Urothelium cell line (cell line): Measurements from ENCODE around the gene SDCBP2.

Source experiments
- DNase-seq: peaks from one replicate; pipeline ENCODE4 v3.0.0; 2011; ENCODE audit warnings: low spot score, mixed read lengths
- FAIRE-seq: peaks from 2 replicates; lab custom pipeline; 2011; peaks lifted over from hg19 to GRCh38; lab: Jason Lieb, UNC

Gene SDCBP2, protein sequence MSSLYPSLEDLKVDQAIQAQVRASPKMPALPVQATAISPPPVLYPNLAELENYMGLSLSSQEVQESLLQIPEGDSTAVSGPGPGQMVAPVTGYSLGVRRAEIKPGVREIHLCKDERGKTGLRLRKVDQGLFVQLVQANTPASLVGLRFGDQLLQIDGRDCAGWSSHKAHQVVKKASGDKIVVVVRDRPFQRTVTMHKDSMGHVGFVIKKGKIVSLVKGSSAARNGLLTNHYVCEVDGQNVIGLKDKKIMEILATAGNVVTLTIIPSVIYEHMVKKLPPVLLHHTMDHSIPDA

DNA sequence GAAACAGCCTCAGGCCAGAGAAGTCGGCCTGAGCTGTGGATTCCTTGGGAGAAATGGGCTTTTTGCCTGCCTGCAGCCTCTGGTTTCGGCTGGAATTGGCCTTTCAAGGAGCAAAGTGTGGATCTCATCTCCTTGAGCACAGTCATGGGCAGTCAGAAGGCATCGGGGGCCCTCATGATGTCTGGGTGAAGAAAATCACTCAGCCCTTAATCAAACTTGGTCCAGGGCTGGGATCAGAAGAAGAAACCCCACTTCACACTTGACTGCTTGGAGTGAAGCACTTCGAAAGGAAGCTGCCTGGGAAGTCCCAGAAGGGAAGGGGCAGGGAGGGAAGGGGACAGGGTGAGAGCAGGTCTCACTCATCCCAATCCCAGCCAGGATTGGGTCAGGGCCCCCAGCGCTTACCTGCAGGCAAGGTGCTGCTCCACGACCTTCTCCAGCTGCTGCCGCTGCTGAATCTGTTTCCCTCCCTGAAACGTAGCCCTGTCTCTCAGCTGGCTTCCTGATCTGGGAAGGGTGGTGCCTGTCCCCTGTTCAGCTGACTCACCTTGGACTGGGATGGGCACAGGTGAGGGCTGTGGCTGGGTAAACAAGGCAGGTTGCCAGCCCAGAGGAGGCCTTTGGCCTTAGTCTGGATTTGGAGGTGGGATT is at the start of gene SDCBP2:
TSS of gene SDCBP2 (minus strand) at position 460 of the 651 bp plus-strand sequence. CDS start 8,723 bp downstream, outside the sequence.
- no peak for FAIRE-seq
- no peak for DNase-seq

DNA sequence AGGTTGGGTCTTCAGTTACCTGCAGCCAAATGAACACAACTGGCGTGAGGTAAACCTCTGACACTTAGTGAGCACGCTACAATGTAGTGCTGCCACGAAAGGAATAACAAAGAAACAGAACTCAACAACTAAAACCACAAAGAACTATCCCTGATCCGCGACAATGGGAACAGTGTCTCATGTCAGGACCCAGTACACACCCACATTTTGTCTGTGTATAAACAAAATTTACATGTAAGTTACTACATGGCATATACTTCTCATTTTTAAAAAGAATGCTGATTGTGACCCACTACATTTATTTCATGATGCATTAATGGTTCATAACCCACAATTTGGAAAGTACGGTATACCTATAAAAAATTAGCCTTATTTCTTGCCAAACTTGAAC is 49.8 kb upstream of the SDCBP2 start:
- no peak for FAIRE-seq
- no peak for DNase-seq

DNA sequence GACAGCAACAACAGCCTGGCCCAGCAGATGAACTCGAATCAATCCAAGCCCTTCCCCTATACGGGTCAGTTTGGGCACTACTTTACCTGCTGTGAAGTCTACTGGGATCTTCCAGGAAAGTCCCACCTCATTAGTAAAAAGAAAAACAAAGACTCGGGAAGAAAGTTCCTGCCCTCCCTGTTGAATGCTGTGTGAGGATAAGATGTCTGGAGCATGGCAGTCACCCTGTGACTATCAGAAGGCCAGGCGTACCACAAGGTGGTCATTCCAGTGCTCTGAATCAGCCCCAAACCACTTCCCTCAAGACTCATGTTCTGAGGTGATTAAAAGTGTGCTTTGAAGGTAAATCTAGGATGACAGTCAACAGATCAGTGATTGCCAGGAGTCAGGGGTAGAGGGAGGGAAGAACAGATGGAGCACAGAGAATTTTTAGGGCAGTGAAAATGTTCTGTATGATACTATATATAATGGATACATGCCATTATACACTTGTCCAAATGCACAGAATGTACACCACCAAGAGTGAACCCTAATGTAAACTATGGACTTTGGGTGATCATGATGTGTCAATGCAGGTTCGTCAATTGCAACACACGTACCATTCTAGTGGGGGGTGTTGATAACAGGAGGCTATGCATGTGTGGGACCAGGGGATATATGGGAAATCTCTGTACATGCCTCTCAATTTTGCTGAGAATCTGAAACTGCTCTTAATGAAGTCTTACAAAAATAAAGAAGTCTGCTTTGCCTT is 49.2 kb upstream of the SDCBP2 start:
- FAIRE-seq: no peak
- peak; percentile 61 for DNase-seq

DNA sequence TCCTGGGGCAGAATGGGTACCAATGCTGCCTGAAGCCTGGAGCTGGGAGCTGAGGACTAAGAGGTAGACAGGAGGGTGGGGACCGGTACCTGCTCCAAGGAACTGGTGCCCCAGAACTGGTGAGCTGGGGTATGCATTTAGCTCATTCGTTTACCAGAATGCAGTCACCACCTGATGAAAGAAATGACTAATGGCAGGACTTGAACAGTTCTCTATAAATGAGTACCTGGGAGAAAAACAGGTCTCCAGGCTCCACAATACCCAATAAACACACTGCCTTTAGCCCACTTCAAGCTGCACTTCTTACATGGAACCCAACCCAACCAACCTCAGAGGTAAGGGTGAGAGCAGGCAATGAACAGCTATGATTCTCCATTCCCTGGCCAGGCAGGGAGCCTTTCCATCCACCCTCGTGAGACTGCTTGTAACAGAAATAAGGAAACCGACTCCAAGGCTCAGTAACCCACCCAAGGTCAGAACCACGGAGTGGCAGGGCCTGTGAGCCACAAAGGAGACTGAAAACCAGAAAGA is 48.5 kb upstream of the SDCBP2 start:
- FAIRE-seq (no peak), DNase-seq (no peak)

DNA sequence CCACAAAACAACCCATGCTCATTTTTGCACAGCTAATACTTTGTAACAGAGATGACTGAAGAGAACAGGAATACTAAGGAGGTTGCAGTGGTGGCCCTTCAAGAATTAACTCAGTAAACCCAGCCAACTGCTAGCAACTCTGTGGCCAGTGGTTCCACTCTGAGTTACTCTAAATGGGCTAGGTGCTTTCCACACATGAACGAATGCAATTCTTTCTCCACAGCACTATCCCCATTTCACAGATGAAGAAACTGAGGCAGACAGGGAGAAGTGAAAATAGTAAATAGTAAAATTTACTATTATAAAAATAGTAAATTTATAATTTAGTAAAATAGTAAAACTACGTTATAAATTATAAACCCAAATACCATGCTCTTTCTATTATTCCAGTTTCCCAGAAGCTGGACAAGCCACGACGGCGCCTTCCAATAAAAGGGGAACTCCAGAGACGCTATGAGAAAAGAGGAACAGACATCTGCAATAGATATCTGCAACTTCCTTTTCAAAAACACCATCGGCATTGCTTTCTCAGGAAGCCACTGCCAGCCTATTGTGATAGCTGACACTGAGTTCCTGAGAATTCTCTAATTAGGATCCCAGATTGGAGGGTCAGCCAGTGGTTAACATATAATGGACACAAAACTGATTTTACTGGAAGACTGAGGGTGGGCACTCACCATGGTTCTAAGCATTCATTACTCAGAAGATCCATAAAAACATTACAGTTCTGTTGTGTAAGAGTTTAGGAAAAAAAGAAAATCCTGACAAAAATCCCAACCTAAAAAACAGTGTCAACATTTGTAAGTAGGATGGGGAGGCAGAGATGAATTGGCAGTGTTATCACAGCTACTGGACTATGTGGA is 47.7 kb upstream of the SDCBP2 start:
- FAIRE-seq (no peak), DNase-seq (no peak)

DNA sequence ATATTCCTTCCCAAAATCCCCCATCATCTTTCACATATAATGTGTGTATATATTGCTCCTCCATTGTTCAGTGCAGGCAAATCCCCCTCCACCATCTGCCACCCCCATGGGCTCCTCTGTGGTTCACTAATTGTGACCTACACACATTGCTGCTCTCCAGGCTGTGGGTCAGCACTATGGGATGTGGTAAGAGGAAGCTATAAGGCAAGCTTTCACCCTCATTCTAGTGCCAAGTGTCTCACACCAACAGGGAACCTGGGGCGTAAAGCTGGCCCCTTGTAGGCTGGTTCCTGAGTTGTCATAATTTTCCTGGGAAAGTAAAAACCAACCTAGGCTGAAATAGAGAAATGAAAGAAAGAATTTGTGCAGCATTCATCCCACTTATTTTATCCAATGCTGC is 47.1 kb upstream of the SDCBP2 start:
- FAIRE-seq: no peak
- DNase-seq: no peak

DNA sequence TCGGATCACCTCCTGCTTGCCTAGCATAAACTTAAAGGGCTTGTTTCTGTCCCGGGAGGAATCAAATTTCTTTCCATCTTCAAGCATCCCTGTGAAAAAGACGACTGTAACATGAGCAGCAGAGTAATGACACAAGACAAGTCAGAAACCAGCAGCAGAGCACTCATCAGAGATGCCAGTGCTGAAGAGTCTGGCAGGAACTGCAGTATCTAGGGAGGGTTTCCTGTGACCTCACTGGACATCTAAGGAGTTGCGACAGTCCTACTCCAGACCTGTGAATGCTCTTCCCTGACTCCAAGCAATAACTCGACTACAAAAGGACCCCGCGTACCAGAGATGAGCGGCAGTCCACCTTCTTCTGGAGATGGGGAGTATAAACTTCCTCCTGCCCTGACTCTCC is 46.6 kb upstream of the SDCBP2 start:
- FAIRE-seq (no peak), DNase-seq (no peak)

DNA sequence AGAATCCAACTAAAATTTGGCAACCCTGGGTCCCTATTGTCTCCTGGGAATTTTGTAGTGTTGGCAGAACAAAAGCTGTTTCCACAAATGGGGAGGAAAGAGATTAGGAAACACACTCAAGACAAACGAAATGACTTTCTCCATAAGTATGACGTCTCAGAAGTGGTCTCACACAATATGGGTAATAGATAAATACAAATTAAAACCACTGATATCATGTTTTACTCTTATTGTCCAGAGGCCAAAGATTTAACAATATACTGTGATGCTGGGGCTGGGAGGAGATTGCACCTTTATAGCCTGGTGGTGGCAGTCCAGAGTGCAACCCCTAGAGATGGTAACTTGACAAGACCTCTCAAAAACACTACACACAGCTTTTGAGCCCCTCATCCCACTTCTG is 45.3 kb upstream of the SDCBP2 start:
- FAIRE-seq (no peak), DNase-seq (no peak)

DNA sequence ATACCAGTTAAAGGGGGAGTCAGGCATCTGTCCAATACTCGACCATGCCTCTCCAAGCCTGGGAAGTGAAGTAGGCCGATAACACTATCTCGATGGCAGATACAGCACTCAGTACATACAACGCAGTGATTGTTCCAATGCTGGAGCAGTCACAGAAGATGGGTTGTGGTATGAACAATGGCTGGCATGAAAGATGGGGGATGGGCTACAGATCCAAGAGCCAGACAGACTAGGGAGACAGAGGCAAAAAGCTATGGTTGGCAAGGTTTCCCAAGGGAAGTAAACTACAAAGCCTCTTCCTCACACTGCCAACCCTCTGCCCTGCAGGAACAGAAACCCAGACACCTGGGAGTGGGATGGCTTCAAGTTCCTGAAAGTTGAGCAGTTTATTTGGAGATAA is 44.7 kb upstream of the SDCBP2 start:
- no peak for FAIRE-seq
- no peak for DNase-seq

DNA sequence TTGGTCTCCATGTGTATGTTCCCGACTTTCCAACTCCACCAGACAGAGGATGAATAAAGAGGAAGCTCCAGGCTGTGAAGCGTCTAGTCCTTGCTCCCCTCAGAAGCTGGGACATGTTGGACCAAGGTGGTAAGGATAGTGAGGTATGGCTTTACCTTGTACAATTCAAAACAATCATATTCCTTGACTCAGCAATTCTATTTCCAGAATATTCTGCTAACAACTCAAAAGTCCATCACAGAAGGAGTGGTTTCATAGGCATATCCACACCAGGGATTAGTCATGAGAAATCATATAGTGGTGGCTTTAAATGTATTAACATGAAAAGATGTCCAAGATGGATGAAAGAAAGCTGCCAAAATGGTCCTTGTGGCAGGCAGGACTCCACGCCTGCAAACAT is 44.1 kb upstream of the SDCBP2 start:
- FAIRE-seq (no peak), DNase-seq (no peak)

DNA sequence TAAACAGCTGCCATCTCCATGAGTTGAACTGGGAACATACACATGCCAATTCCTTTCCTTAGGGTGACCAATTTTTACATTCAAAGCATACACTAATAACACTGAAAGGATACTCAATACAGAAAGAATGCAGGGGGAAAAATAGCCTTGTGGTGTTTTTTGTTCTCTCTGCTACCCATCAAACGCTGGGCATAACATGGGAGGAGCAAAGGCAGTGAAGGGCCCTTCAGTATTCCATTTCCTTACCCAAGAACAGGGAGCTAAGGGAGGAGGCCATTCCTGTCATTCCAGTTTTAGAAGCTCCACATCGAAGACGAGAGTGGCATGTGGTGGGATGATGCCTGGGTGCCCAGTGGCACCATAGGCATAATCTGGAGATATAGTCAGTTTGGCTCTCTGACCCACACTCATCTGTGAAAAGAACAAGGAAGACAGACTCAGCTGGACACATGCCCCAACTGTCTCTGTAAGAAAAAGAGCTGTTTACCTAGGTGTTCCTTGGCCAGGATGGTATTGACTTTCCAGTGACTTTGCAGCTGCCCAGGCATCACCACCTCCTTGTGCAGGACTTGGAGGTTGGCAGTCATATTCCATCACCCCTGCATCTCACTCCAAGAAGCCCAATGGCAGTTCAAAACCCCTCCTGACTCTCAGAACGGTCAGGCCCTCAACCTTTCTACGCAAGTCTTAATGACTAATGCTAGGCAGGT is 43.0 kb upstream of the SDCBP2 start:
- FAIRE-seq: no peak
- DNase-seq: no peak

DNA sequence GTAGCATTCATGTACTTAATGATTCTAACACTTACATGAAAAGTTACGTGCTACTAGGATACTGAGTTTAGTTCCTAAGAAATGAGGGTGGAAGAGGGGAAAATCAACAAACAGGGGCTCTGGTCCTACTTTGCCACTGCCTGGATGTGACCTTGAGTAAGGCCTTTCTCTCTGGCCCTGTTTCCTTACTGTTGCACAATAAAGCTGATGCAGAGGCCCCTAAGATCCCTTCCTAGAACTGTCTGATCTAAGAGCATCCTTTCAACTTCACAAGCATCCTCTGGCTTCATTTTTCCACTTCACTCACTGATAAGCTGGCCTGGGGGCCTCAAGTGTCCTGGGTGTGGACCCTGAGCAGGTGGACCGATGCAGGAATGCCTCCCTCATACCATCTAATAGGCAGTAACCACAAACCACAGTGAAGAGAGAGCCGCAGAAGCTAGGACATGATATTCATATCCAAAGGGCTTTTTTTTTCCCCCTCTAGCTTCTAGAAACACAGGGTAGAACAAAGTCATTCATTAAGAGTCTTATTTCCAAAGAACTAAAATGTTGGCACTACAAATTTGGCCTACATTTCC is 42.4 kb upstream of the SDCBP2 start:
- DNase-seq: no peak
- no peak for FAIRE-seq

DNA sequence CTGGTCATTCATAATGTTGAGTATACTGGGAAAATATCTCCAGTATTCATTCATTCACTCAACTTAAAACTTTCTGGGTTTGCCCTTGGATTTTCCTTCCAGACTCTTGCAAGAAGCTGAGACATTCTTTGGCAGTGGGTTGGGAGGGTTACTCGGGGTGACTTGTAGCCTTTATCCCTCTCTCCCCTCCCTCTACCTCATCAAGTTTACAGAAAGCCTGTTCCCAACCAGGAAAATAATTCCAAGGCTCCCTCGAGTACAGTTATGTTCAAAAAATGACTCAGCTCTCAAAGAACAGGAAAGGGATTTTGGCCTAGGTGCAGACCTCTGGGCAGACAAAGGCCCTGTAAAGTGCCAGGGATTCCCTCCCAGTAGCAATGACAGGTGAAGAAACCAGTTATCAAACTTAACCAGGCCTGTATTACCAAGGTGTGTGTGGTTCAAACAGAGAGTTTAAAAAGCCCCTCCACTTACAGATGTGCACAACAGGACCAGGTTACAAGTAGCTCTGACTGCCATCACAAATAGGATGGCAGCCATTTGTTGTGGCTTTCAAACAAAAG is 41.7 kb upstream of the SDCBP2 start:
- DNase-seq (no peak), FAIRE-seq (no peak)

DNA sequence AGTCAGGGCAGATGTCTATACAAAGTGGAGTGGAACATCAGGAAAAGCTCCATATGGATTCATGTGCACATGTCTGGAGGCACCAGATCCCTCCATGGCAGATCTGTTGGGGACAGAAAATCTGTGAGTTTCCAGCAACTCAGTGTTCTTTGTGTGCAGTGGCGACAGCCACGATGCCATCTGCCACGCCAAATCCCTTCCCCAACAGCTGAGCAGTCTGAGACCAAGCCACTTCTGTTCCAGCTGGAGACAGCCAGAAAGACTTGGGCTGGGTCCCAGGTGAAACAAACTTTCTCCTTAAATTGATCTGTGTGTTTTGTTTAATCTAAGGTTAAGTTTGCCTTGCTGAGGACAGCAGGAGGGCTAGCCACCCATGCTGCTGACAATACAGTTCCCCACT is 41.0 kb upstream of the SDCBP2 start:
- DNase-seq (no peak), FAIRE-seq (no peak)

DNA sequence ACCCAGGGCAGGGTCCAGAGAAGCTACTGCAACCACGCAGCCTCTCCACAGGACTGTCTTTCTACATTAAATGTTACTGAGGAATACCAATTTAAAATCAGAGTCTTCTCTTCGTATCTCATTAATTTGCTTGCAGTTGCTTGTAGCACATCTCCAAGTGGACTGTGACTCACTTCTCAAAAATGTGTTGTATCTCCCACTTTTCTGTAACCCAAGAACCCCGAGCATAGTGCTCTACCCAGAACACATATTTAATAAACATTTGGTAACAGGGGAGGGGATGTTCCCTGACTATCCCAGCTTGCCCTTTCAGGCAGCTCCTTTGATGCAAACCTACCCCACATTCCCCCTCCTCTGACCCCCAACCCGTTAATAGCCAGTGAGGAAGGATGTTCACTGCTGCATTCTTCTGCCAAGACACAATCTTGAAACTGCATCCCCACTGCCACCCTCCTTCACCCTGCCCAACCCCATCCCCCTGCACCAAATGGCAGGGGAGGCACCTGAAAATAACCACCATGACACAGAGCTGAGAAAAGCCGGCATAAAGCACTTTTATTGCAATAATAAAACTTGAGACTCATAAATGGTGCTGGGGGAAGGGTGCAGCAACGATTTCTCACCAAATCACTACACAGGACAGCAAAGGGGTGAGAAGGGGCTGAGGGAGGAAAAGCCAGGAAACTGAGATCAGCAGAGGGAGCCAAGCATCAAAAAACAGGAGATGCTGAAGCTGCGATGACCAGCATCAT is 39.7 kb upstream of the SDCBP2 start:
- no peak for FAIRE-seq

DNA sequence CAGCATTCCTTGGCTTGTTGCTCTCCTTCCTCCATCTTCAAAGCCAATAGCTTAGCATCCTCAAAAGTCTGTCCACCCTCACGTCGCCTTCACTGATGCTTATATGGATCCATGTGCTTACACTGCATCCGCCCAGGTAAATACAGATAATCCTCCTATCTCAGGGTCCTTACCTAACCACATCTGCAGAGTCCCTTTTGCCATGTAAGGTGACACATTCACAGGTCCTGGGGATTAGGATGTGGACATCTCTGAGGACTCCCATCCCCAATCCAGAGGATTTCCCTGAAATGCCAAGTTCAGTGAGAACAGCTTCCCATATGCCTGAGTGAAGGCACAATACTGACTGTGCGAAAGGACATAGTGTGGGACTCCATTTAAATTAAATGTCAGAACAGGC is 38.5 kb upstream of the SDCBP2 start:
- no peak for DNase-seq
- FAIRE-seq: no peak

More for the DNA sequence above, 39.7 kb upstream of the SDCBP2 start:
- DNase-seq: no peak

DNA sequence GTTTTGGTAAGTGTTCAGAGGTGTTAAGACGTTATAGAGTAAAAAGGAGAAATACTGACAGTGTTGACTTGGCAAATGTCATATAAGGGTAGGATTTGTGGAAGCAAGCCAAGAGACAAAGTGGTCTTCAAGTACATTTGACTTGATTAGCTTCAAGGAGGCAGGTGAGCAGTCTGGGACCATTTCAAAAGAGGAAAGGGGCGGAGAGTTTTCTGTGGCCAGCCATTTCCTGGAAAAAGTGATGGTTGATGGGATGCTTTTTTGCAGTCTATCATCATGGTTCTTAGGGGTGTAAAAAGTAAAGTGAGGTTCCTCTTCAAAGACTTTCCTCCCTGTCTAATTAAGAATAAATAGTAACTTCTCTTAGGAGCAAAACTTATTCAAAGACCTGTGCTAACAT is 35.2 kb upstream of the SDCBP2 start:
- DNase-seq (no peak), FAIRE-seq (no peak)

DNA sequence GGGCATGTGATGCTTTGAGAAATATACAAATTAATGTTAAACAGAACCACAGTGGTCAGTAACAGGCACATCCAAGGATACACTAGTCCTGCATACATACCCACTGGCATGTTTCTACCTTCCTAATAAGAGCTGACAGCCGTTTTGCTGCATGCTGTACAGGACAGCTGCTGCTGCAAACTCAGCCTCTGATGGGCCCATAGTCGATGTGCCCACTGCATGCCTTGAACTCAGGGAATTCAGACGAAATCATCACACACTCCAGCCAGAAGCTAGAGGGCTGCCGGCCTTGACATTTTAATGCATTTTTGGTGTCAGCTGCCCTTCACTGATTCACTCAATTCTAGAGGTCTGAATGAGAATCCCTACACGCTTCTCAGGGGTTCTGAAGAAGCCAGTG is 34.6 kb upstream of the SDCBP2 start:
- DNase-seq: no peak
- no peak for FAIRE-seq

DNA sequence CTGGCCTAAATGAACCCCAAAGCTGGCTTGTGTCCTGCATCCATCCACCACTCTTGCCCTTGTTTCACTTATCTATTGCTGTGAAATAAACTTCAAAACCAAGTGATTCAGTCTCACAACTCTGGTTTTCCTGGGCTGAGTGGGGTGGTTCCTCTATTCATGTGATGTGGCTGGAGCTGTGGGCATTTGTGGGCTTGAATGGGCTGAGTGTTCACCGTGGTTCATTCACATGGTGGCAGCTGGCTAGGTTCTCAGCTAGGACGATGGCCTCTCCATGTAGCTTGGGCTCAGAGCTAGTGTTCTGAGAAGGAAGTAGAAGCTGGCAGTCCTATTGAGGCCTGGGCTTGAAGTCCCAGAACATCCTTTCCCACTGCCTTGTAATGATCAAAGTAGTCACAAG is 33.5 kb upstream of the SDCBP2 start:
- DNase-seq (no peak), FAIRE-seq (no peak)
